K562 (cell line): Measurements from ENCODE around the gene MICU1. TPM values are rescaled to one million over a fixed set of nuclear protein-coding genes. Genes with fewer than 3 reads are reported as not detected.

ENCODE experiments used
- BHLHE40 ChIP-seq: IDR thresholded peaks from 2 replicates; pipeline ENCODE4 v1.6.1; 2011; ENCODE audit warnings: low read length, improper control_type of control experiment
- C11orf30 ChIP-seq: fragments of 450-650 bp; IDR thresholded peaks from 2 replicates; pipeline ENCODE4 v1.6.1; 2016; ENCODE audit warnings: low read depth, mild to moderate bottlenecking
- EHMT2 ChIP-seq: fragments of 450-650 bp; IDR thresholded peaks from 2 replicates; pipeline ENCODE4 v1.6.1; 2018; ENCODE audit warnings: antibody characterized with exemption
- JUN ChIP-seq, 2 experiments: sonication (generic) in 1 of 2; formaldehyde crosslinking in 1 of 2; IDR thresholded peaks; 2 replicates each; pipeline versions ENCODE4 v1.6.1 to v1.8.0; 2012 to 2022; ENCODE audit warnings: borderline replicate concordance in 2 of 2, mild to moderate bottlenecking in 2 of 2, improper control_type of control experiment in 1 of 2, low read depth in 1 of 2, low read length in 1 of 2, missing genetic modification reagents in 1 of 2
- L3MBTL2 ChIP-seq: fragments of 450-650 bp; IDR thresholded peaks from 2 replicates; pipeline ENCODE4 v1.6.1; 2016; ENCODE audit warnings: mild to moderate bottlenecking, moderate library complexity
- POLR2G ChIP-seq: fragments of 200-400 bp; formaldehyde crosslinking; IDR thresholded peaks from 2 replicates; pipeline ENCODE4 v1.6.1; 2017; ENCODE audit warnings: low read depth, mild to moderate bottlenecking, antibody characterized with exemption, low read length, moderate library complexity
- RAD21 ChIP-seq, 2 experiments: fragments of 250-450 bp in 1 of 2; fragments of 450-650 bp in 1 of 2; sonication (Bioruptor Pico) in 1 of 2; formaldehyde crosslinking in 1 of 2; IDR thresholded peaks in 1 of 2; conservative IDR thresholded peaks in 1 of 2; 2 replicates each; pipeline versions ENCODE4 v1.4.0 to v1.8.0; 2020 to 2022; ENCODE audit warnings: mild to moderate bottlenecking in 2 of 2, moderate library complexity in 1 of 2
- RCOR1 ChIP-seq, 2 experiments: IDR thresholded peaks; 2 replicates each; pipeline ENCODE4 v1.6.1; 2012; ENCODE audit warnings: low read depth in 2 of 2, low read length in 2 of 2, borderline replicate concordance in 1 of 2, improper control_type of control experiment in 1 of 2
- ZNF354B ChIP-seq: fragments of 250-450 bp; sonication (Bioruptor Pico); IDR thresholded peaks from 2 replicates; pipeline ENCODE4 v1.4.0; 2020
- ZNF551 ChIP-seq: fragments of 250-450 bp; sonication (Bioruptor Pico); IDR thresholded peaks from 2 replicates; pipeline ENCODE4 v1.5.0; 2021; ENCODE audit warnings: mild to moderate bottlenecking, moderate library complexity
- ZNF75A ChIP-seq: fragments of 450-650 bp; formaldehyde crosslinking; IDR thresholded peaks from 2 replicates; pipeline ENCODE4 v1.4.0; 2020; ENCODE audit warnings: mild to moderate bottlenecking
- polyA plus RNA-seq, 8 experiments: library from polyadenylated mRNA; depleted of rRNA in 4 of 8; stranded (reverse) in 5 of 8; unstranded in 3 of 8; fragments of >200 nt; fragmentation: Nextera tagmentation in 2 of 8; fragmentation: Illumina TruSeq in 1 of 8; extraction: Ambion mirVana in 2 of 8; extraction: Trizol in 1 of 8; gene quantifications; 2 replicates each; pipeline versions ENCODE4 v1.2.1 to v1.2.3, GENCODE V29; 2011 to 2014; ENCODE audit warnings: inconsistent platforms in 1 of 8, missing spikeins in 1 of 8
- total RNA-seq, 7 experiments: library from RNA; depleted of rRNA in 6 of 7; stranded (reverse); fragments of >200 nt in 6 of 7; fragmentation: Illumina TruSeq in 2 of 7; extraction: Trizol in 2 of 7; gene quantifications; 2 replicates each; pipeline versions ENCODE4 v1.2.1 to v1.2.3, GENCODE V29; 2011 to 2021; ENCODE audit warnings: low replicate concordance in 1 of 7
- TF ChIP-seq, protein P1 (sequence below): fragments of 250-450 bp; sonication (Bioruptor Pico); IDR thresholded peaks from 2 replicates; pipeline ENCODE4 v1.4.0; 2020
- TF ChIP-seq, protein P2 (sequence below), 2 experiments: IDR thresholded peaks; 2 replicates each; pipeline ENCODE4 v1.6.1; 2011; ENCODE audit warnings: borderline replicate concordance in 1 of 2, control low read depth in 1 of 2, low read depth in 1 of 2, low read length in 1 of 2, mild to moderate bottlenecking in 1 of 2, mixed read lengths in 1 of 2, moderate library complexity in 1 of 2; ENCODE audit not compliant: insufficient read depth in 1 of 2, insufficient read length in 1 of 2, poor library complexity in 1 of 2, severe bottlenecking in 1 of 2; ENCODE audit errors: extremely low read depth in 1 of 2
- TF ChIP-seq, protein P3 (sequence below): sonication (generic); formaldehyde crosslinking; IDR thresholded peaks from 2 replicates; pipeline ENCODE4 v1.5.0; 2020; ENCODE audit warnings: missing genetic modification reagents
- TF ChIP-seq, protein P4 (sequence below): sonication (generic); formaldehyde crosslinking; IDR thresholded peaks from 2 replicates; pipeline ENCODE4 v1.8.0; 2022; ENCODE audit warnings: mild to moderate bottlenecking, low read depth, missing genetic modification reagents
- TF ChIP-seq, protein P5 (sequence below), 3 experiments: IDR thresholded peaks in 2 of 3; conservative IDR thresholded peaks in 1 of 3; 2 replicates each; pipeline ENCODE4 v1.5.1; 2011 to 2012; ENCODE audit warnings: low read length in 3 of 3, mild to moderate bottlenecking in 3 of 3, control low read depth in 2 of 3, improper control_type of control experiment in 1 of 3, inconsistent platforms in 1 of 3, low read depth in 1 of 3, mixed read lengths in 1 of 3, moderate library complexity in 1 of 3; ENCODE audit not compliant: insufficient read depth in 2 of 3

MICU1 gene
- total and polyA plus RNA-seq, 9 of the 15 experiments (the other 6 are each of a cell fraction or from before 2014, with no cell fraction given): 29.3 to 76.8 (median 48.4) TPM

DNA sequence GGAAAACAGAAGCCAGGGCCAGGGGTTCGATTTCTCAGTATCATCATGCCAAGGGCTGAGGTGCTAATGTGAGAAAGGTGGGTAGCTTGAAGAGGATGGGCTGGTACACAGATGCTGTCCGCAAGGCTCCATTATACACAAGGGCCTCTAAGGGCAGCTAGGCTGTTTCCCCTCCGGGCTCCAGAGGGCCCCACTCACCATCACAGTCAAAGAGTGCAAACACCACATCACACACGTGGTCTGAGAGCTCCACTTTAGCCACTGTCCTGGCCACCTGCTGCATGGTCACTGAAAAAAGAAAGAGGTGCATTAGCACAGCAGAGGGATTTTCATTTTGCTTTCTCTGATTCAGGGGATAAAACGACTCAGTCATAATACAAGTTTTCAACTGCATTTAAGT, 250.3 kb downstream of the MICU1 start (continued):
- TF ChIP-seq POLR2G (no peak), ZNF75A (CRISPR knock-in tag) (no peak), RCOR1 (IDR thresholded peaks at IDR 0.05; ENCODE audit: borderline replicate concordance in 1 of 2, low read depth in 2 of 2, low read length in 2 of 2) (0 out of 4 replicates have a peak, but pooled peaks of 1 of the 2 experiments have one; percentile 19), JUN (IDR thresholded peaks at IDR 0.05; ENCODE audit: borderline replicate concordance, low read depth, low read length) (0 out of 2 replicates have a peak, but pooled peaks have one; percentile 15), JUN (CRISPR knock-in tag; IDR thresholded peaks at IDR 0.05; ENCODE audit: borderline replicate concordance) (no peak), ZNF551 (CRISPR knock-in tag) (no peak), BHLHE40 (no peak), C11orf30 (no peak), L3MBTL2 (peak; percentile 55; the same call in 1 of the 2 replicates), EHMT2 (no peak), RAD21 (CRISPR knock-in tag; conservative IDR thresholded peaks at IDR 0.05 in 1 of 2, IDR thresholded peaks at IDR 0.05 in 1 of 2) (peak; percentile 32 to 76), ZNF354B (CRISPR knock-in tag) (no peak)
- TF ChIP-seq, protein P1, sequence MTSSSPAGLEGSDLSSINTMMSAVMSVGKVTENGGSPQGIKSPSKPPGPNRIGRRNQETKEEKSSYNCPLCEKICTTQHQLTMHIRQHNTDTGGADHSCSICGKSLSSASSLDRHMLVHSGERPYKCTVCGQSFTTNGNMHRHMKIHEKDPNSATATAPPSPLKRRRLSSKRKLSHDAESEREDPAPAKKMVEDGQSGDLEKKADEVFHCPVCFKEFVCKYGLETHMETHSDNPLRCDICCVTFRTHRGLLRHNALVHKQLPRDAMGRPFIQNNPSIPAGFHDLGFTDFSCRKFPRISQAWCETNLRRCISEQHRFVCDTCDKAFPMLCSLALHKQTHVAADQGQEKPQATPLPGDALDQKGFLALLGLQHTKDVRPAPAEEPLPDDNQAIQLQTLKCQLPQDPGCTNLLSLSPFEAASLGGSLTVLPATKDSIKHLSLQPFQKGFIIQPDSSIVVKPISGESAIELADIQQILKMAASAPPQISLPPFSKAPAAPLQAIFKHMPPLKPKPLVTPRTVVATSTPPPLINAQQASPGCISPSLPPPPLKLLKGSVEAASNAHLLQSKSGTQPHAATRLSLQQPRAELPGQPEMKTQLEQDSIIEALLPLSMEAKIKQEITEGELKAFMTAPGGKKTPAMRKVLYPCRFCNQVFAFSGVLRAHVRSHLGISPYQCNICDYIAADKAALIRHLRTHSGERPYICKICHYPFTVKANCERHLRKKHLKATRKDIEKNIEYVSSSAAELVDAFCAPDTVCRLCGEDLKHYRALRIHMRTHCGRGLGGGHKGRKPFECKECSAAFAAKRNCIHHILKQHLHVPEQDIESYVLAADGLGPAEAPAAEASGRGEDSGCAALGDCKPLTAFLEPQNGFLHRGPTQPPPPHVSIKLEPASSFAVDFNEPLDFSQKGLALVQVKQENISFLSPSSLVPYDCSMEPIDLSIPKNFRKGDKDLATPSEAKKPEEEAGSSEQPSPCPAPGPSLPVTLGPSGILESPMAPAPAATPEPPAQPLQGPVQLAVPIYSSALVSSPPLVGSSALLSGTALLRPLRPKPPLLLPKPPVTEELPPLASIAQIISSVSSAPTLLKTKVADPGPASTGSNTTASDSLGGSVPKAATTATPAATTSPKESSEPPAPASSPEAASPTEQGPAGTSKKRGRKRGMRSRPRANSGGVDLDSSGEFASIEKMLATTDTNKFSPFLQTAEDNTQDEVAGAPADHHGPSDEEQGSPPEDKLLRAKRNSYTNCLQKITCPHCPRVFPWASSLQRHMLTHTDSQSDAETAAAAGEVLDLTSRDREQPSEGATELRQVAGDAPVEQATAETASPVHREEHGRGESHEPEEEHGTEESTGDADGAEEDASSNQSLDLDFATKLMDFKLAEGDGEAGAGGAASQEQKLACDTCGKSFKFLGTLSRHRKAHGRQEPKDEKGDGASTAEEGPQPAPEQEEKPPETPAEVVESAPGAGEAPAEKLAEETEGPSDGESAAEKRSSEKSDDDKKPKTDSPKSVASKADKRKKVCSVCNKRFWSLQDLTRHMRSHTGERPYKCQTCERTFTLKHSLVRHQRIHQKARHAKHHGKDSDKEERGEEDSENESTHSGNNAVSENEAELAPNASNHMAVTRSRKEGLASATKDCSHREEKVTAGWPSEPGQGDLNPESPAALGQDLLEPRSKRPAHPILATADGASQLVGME (CRISPR knock-in tag): no peak
- TF ChIP-seq, protein P2, sequence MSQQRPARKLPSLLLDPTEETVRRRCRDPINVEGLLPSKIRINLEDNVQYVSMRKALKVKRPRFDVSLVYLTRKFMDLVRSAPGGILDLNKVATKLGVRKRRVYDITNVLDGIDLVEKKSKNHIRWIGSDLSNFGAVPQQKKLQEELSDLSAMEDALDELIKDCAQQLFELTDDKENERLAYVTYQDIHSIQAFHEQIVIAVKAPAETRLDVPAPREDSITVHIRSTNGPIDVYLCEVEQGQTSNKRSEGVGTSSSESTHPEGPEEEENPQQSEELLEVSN (IDR thresholded peaks at IDR 0.05; ENCODE audit: borderline replicate concordance in 1 of 2, extremely low read depth in 1 of 2, insufficient read depth in 1 of 2, insufficient read length in 1 of 2, low read depth in 1 of 2, low read length in 1 of 2, poor library complexity in 1 of 2, severe bottlenecking in 1 of 2): peak in 1 of 2 experiments; percentile 10
- TF ChIP-seq, protein P3, sequence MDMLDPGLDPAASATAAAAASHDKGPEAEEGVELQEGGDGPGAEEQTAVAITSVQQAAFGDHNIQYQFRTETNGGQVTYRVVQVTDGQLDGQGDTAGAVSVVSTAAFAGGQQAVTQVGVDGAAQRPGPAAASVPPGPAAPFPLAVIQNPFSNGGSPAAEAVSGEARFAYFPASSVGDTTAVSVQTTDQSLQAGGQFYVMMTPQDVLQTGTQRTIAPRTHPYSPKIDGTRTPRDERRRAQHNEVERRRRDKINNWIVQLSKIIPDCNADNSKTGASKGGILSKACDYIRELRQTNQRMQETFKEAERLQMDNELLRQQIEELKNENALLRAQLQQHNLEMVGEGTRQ (CRISPR knock-in tag): peak; percentile 67
- TF ChIP-seq, protein P4, sequence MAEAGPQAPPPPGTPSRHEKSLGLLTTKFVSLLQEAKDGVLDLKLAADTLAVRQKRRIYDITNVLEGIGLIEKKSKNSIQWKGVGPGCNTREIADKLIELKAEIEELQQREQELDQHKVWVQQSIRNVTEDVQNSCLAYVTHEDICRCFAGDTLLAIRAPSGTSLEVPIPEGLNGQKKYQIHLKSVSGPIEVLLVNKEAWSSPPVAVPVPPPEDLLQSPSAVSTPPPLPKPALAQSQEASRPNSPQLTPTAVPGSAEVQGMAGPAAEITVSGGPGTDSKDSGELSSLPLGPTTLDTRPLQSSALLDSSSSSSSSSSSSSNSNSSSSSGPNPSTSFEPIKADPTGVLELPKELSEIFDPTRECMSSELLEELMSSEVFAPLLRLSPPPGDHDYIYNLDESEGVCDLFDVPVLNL (CRISPR knock-in tag): no peak
- TF ChIP-seq, protein P5, sequence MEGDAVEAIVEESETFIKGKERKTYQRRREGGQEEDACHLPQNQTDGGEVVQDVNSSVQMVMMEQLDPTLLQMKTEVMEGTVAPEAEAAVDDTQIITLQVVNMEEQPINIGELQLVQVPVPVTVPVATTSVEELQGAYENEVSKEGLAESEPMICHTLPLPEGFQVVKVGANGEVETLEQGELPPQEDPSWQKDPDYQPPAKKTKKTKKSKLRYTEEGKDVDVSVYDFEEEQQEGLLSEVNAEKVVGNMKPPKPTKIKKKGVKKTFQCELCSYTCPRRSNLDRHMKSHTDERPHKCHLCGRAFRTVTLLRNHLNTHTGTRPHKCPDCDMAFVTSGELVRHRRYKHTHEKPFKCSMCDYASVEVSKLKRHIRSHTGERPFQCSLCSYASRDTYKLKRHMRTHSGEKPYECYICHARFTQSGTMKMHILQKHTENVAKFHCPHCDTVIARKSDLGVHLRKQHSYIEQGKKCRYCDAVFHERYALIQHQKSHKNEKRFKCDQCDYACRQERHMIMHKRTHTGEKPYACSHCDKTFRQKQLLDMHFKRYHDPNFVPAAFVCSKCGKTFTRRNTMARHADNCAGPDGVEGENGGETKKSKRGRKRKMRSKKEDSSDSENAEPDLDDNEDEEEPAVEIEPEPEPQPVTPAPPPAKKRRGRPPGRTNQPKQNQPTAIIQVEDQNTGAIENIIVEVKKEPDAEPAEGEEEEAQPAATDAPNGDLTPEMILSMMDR (IDR thresholded peaks at IDR 0.05 in 2 of 3, conservative IDR thresholded peaks at IDR 0.05 in 1 of 3; ENCODE audit: insufficient read depth in 2 of 3, low read depth in 1 of 3, low read length in 3 of 3): peak; percentile 64 to 71 (median 71)
